C4-2B (cell line): ENCODE measurements around the gene ABL2.

Experiments used
- ZFX ChIP-seq: fragments of 450-650 bp; IDR thresholded peaks from 2 replicates; pipeline ENCODE4 v1.6.1; 2017
- TF ChIP-seq, protein P1 (sequence below): fragments of 450-650 bp; conservative IDR thresholded peaks from 2 replicates; pipeline ENCODE4 v1.5.1; 2017; ENCODE audit warnings: mild to moderate bottlenecking

DNA sequence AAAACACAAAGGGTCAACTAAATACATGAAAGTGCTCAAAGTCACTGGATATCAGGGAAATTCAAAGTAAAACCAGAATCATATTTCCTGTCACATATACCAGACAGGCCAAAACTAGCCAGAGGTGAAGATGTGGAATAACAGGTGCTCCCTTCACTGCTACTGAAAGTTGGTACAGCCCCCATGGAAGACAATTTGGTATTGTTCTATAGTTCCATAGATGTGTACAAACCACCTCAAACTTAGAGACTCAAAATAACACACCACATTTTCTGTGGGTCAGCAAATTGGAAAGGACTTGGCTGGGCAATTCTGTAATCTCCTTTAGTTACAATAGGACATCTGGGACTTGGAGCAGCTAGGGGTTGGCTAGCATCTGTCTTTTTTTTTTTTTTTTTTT is 39.6 kb upstream of the ABL2 start:
- TF ChIP-seq, protein P1, sequence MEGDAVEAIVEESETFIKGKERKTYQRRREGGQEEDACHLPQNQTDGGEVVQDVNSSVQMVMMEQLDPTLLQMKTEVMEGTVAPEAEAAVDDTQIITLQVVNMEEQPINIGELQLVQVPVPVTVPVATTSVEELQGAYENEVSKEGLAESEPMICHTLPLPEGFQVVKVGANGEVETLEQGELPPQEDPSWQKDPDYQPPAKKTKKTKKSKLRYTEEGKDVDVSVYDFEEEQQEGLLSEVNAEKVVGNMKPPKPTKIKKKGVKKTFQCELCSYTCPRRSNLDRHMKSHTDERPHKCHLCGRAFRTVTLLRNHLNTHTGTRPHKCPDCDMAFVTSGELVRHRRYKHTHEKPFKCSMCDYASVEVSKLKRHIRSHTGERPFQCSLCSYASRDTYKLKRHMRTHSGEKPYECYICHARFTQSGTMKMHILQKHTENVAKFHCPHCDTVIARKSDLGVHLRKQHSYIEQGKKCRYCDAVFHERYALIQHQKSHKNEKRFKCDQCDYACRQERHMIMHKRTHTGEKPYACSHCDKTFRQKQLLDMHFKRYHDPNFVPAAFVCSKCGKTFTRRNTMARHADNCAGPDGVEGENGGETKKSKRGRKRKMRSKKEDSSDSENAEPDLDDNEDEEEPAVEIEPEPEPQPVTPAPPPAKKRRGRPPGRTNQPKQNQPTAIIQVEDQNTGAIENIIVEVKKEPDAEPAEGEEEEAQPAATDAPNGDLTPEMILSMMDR: no peak
- TF ChIP-seq ZFX: no peak
